ENCODE results near the gene EIF3B.
"Not testable (repeated sequence)": the region's sequence is repeated elsewhere in the genome, so short reads cannot be mapped to it uniquely, and the experiment has no call there.

EIF3B gene

GRCh38 chr7:2376351-2377154, 21.9 kb downstream of the EIF3B start:
- no peak for DNase-seq (ENCODE audit: low read depth)

GRCh38 chr7:2377492-2377891, 22.9 kb downstream of the EIF3B start:
- DNase-seq (ENCODE audit: low read depth) = not testable (repeated sequence)

- DNase-seq (ENCODE audit: low read depth) = not testable (repeated sequence)
Measured at GRCh38 chr7:2378125-2378524, 23.5 kb downstream of the EIF3B start.

GRCh38 chr7:2379161-2379560, 24.5 kb downstream of the EIF3B start:
- DNase-seq (ENCODE audit: low read depth) = no peak

GRCh38 chr7:2379821-2380450, 25.3 kb downstream of the EIF3B start:
- no peak for DNase-seq (ENCODE audit: low read depth)

GRCh38 chr7:2380461-2380860, 25.8 kb downstream of the EIF3B start:
- DNase-seq (ENCODE audit: low read depth) = no peak

GRCh38 chr7:2381227-2381626, 26.6 kb downstream of the EIF3B start:
- DNase-seq (ENCODE audit: low read depth) = no peak

GRCh38 chr7:2381881-2382509, 27.4 kb downstream of the EIF3B start:
- DNase-seq (ENCODE audit: low read depth) = no peak

- DNase-seq (ENCODE audit: low read depth) = no peak
Measured at GRCh38 chr7:2383543-2384274, 29.1 kb downstream of the EIF3B start.

GRCh38 chr7:2384354-2385243, 30.0 kb downstream of the EIF3B start:
- no peak for DNase-seq (ENCODE audit: low read depth)

GRCh38 chr7:2386122-2386521, 31.5 kb downstream of the EIF3B start:
- not testable (repeated sequence) for DNase-seq (ENCODE audit: low read depth)

- DNase-seq (ENCODE audit: low read depth) = no peak
Measured at GRCh38 chr7:2386964-2387669, 32.5 kb downstream of the EIF3B start.

- no peak for DNase-seq (ENCODE audit: low read depth)
Measured at GRCh38 chr7:2387897-2388636, 33.4 kb downstream of the EIF3B start.

- DNase-seq (ENCODE audit: low read depth) = no peak
Measured at GRCh38 chr7:2388637-2388954, 34.0 kb downstream of the EIF3B start.

- not testable (repeated sequence) for DNase-seq (ENCODE audit: low read depth)
Measured at GRCh38 chr7:2390020-2390816, 35.6 kb downstream of the EIF3B start.

GRCh38 chr7:2393706-2394105, 39.1 kb downstream of the EIF3B start:
- DNase-seq (ENCODE audit: low read depth) = no peak

- no peak for DNase-seq (ENCODE audit: low read depth)
Measured at GRCh38 chr7:2394566-2395082, 40.0 kb downstream of the EIF3B start.

- DNase-seq (ENCODE audit: low read depth) = no peak
Measured at GRCh38 chr7:2398506-2398905, 43.9 kb downstream of the EIF3B start.

All from stromal cell of bone marrow (primary cell).